HEK293 (cell line): ENCODE data around the gene NFIX.

Source experiments
- CTCF ChIA-PET: fragments of 350-600 bp; formaldehyde crosslinking; extraction: SDS; loops from one replicate; lab custom pipeline; 2021; ENCODE audit warnings: antibody characterized with exemption; lab: Yijun Ruan, JAX
- POLR2A ChIA-PET: fragments of 300-600 bp; formaldehyde crosslinking; extraction: SDS; loops from one replicate; lab custom pipeline; 2020; ENCODE audit warnings: antibody characterized with exemption, inconsistent platforms; lab: Yijun Ruan, JAX
- H3K27ac ChIP-seq: fragments of 200-500 bp; sonication (Bioruptor generic); 2 replicates; pipeline ENCODE4 v1.5.1; 2014; ENCODE audit warnings: low read depth, low read length, control low read depth, inconsistent platforms; ENCODE audit errors: extremely low read depth
- H3K36me3 ChIP-seq, 2 experiments: fragments of 200-500 bp in 1 of 2; sonication (Bioruptor generic) in 1 of 2; 1 replicate in 1 of 2; 2 replicates in 1 of 2; pipeline ENCODE4 v1.5.1; 2014 to 2017; ENCODE audit warnings: inconsistent platforms in 2 of 2, low read length in 2 of 2; ENCODE audit not compliant: control insufficient read depth in 2 of 2, insufficient read depth in 1 of 2
- H3K4me1 ChIP-seq: fragments of 200-500 bp; sonication (Bioruptor generic); 2 replicates; pipeline ENCODE4 v1.5.1; 2014; ENCODE audit warnings: mild to moderate bottlenecking, low read length, inconsistent platforms; ENCODE audit not compliant: control insufficient read depth, insufficient read depth
- H3K4me3 ChIP-seq: 2 replicates; pipeline ENCODE4 v1.5.1; 2011; ENCODE audit warnings: low read depth, mild to moderate bottlenecking, control low read depth, low read length, moderate library complexity
- H3K9me3 ChIP-seq: fragments of 200-500 bp; sonication (Bioruptor generic); 2 replicates; pipeline ENCODE4 v1.5.1; 2014; ENCODE audit warnings: low read depth, low read length, inconsistent platforms; ENCODE audit not compliant: control insufficient read depth, insufficient read depth
- KLF10 ChIP-seq: fragments of 450-650 bp; IDR thresholded peaks from 2 replicates; pipeline ENCODE4 v1.5.1; 2018; ENCODE audit warnings: missing biosample characterization, mild to moderate bottlenecking, missing genetic modification characterization
- OSR2 ChIP-seq: fragments of 450-650 bp; formaldehyde crosslinking; IDR thresholded peaks from 2 replicates; pipeline ENCODE4 v1.5.1; 2016; ENCODE audit warnings: missing biosample characterization, missing genetic modification characterization
- PRDM2 ChIP-seq: fragments of 450-650 bp; formaldehyde crosslinking; IDR thresholded peaks from 2 replicates; pipeline ENCODE4 v1.5.1; 2016; ENCODE audit warnings: missing biosample characterization, missing genetic modification characterization, borderline replicate concordance
- SP3 ChIP-seq: fragments of 450-650 bp; formaldehyde crosslinking; IDR thresholded peaks from 2 replicates; pipeline ENCODE4 v1.5.1; 2016; ENCODE audit warnings: missing biosample characterization, missing genetic modification characterization
- ZNF157 ChIP-seq: fragments of 450-650 bp; formaldehyde crosslinking; IDR thresholded peaks from 2 replicates; pipeline ENCODE4 v1.5.1; 2016; ENCODE audit warnings: missing biosample characterization, missing genetic modification characterization
- ZNF169 ChIP-seq: fragments of 450-650 bp; formaldehyde crosslinking; IDR thresholded peaks from 2 replicates; pipeline ENCODE4 v1.5.1; 2016; ENCODE audit warnings: missing biosample characterization, missing genetic modification characterization
- ZNF174 ChIP-seq: fragments of 450-650 bp; formaldehyde crosslinking; IDR thresholded peaks from 2 replicates; pipeline ENCODE4 v1.5.0; 2017; ENCODE audit warnings: missing biosample characterization, mild to moderate bottlenecking, missing genetic modification characterization
- ZNF248 ChIP-seq: fragments of 450-650 bp; formaldehyde crosslinking; IDR thresholded peaks from 2 replicates; pipeline ENCODE4 v1.5.1; 2017; ENCODE audit warnings: missing biosample characterization, missing genetic modification characterization
- ZNF292 ChIP-seq: fragments of 450-650 bp; formaldehyde crosslinking; IDR thresholded peaks from 2 replicates; pipeline ENCODE4 v1.5.1; 2016; ENCODE audit warnings: low read depth, missing biosample characterization, missing genetic modification characterization, borderline replicate concordance
- ZNF324 ChIP-seq: fragments of 450-650 bp; formaldehyde crosslinking; IDR thresholded peaks from 2 replicates; pipeline ENCODE4 v1.5.1; 2016; ENCODE audit warnings: missing biosample characterization, missing genetic modification characterization
- ZNF341 ChIP-seq: fragments of 450-650 bp; formaldehyde crosslinking; IDR thresholded peaks from 2 replicates; pipeline ENCODE4; 2016; ENCODE audit warnings: low read depth, missing biosample characterization, missing genetic modification characterization
- ZNF366 ChIP-seq: fragments of 450-650 bp; formaldehyde crosslinking; conservative IDR thresholded peaks from 2 replicates; pipeline ENCODE4 v1.5.1; 2016; ENCODE audit warnings: missing biosample characterization, missing genetic modification characterization
- ZNF416 ChIP-seq: fragments of 450-650 bp; formaldehyde crosslinking; IDR thresholded peaks from 2 replicates; pipeline ENCODE4 v1.5.1; 2016; ENCODE audit warnings: missing biosample characterization, missing genetic modification characterization
- ZNF629 ChIP-seq: fragments of 450-650 bp; formaldehyde crosslinking; IDR thresholded peaks from 2 replicates; pipeline ENCODE4 v1.5.1; 2017; ENCODE audit warnings: missing biosample characterization, missing genetic modification characterization
- ZNF654 ChIP-seq: fragments of 450-650 bp; formaldehyde crosslinking; IDR thresholded peaks from 2 replicates; pipeline ENCODE4 v1.5.1; 2016; ENCODE audit warnings: low read depth, missing biosample characterization, missing genetic modification characterization
- ZNF664 ChIP-seq: fragments of 450-650 bp; formaldehyde crosslinking; IDR thresholded peaks from 2 replicates; pipeline ENCODE4 v1.5.1; 2016; ENCODE audit warnings: missing biosample characterization, missing genetic modification characterization
- ZSCAN16 ChIP-seq: fragments of 450-650 bp; formaldehyde crosslinking; IDR thresholded peaks from 2 replicates; pipeline ENCODE4 v1.5.1; 2016; ENCODE audit warnings: missing biosample characterization, missing genetic modification characterization
- TF ChIP-seq, protein P1 (sequence below): fragments of 450-650 bp; formaldehyde crosslinking; IDR thresholded peaks from 2 replicates; pipeline ENCODE4 v1.5.1; 2016; ENCODE audit warnings: missing biosample characterization, missing genetic modification characterization
- TF ChIP-seq, protein P2 (sequence below): fragments of 450-650 bp; IDR thresholded peaks from 2 replicates; pipeline ENCODE4 v1.5.1; 2018; ENCODE audit warnings: missing biosample characterization, missing genetic modification characterization
- TF ChIP-seq, protein P3 (sequence below): fragments of 450-650 bp; formaldehyde crosslinking; IDR thresholded peaks from 2 replicates; pipeline ENCODE4 v1.5.0; 2017; ENCODE audit warnings: missing biosample characterization, missing genetic modification characterization, borderline replicate concordance

The NFIX gene

GRCh38 chr19:13064092-13064489 lies 68.8 kb downstream of the NFIX start:
- Histone ChIP-seq H3K9me3 (no peaks in the 10 kb centered on the region), H3K4me3 (no peak overlapping the region), H3K4me1 (peaks cover 10% of the 10 kb centered on the region; the same call in 1 of the 2 replicates), H3K27ac (no peak overlapping the region), H3K36me3 (no peaks in the 10 kb centered on the region)
- TF ChIP-seq ZNF174 (tag by site-specific recombination): no peak
- no peak for TF ChIP-seq PRDM2 (tag by site-specific recombination)
- TF ChIP-seq ZNF157 (tag by site-specific recombination): no peak
- TF ChIP-seq, protein P1, sequence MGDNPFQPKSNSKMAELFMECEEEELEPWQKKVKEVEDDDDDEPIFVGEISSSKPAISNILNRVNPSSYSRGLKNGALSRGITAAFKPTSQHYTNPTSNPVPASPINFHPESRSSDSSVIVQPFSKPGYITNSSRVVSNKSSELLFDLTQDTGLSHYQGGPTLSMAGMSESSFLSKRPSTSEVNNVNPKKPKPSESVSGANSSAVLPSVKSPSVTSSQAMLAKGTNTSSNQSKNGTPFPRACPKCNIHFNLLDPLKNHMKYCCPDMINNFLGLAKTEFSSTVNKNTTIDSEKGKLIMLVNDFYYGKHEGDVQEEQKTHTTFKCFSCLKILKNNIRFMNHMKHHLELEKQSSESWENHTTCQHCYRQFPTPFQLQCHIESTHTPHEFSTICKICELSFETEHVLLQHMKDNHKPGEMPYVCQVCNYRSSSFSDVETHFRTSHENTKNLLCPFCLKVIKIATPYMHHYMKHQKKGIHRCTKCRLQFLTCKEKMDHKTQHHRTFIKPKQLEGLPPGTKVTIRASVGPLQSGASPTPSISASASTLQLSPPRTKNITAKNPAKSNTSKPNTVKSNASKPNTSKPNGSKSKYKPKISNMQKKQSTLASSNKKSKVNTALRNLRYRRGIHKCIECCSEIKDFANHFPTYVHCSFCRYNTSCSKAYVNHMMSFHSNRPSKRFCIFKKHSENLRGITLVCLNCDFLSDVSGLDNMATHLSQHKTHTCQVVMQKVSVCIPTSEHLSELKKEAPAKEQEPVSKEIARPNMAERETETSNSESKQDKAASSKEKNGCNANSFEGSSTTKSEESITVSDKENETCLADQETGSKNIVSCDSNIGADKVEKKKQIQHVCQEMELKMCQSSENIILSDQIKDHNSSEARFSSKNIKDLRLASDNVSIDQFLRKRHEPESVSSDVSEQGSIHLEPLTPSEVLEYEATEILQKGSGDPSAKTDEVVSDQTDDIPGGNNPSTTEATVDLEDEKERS (tag by site-specific recombination): no peak
- no peak for TF ChIP-seq ZNF169 (tag by site-specific recombination)
- no peak for TF ChIP-seq OSR2 (tag by site-specific recombination)
- no peak for TF ChIP-seq ZNF416 (tag by site-specific recombination)
- no peak for TF ChIP-seq ZNF366 (tag by site-specific recombination)
- TF ChIP-seq ZNF629 (tag by site-specific recombination): no peak
- TF ChIP-seq ZNF324 (tag by site-specific recombination): no peak
- TF ChIP-seq KLF10: no peak
- TF ChIP-seq ZNF292 (tag by site-specific recombination): no peak
- TF ChIP-seq ZNF664 (tag by site-specific recombination): no peak
- TF ChIP-seq, protein P2, sequence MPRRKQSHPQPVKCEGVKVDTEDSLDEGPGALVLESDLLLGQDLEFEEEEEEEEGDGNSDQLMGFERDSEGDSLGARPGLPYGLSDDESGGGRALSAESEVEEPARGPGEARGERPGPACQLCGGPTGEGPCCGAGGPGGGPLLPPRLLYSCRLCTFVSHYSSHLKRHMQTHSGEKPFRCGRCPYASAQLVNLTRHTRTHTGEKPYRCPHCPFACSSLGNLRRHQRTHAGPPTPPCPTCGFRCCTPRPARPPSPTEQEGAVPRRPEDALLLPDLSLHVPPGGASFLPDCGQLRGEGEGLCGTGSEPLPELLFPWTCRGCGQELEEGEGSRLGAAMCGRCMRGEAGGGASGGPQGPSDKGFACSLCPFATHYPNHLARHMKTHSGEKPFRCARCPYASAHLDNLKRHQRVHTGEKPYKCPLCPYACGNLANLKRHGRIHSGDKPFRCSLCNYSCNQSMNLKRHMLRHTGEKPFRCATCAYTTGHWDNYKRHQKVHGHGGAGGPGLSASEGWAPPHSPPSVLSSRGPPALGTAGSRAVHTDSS (tag by site-specific recombination): no peak
- TF ChIP-seq, protein P3, sequence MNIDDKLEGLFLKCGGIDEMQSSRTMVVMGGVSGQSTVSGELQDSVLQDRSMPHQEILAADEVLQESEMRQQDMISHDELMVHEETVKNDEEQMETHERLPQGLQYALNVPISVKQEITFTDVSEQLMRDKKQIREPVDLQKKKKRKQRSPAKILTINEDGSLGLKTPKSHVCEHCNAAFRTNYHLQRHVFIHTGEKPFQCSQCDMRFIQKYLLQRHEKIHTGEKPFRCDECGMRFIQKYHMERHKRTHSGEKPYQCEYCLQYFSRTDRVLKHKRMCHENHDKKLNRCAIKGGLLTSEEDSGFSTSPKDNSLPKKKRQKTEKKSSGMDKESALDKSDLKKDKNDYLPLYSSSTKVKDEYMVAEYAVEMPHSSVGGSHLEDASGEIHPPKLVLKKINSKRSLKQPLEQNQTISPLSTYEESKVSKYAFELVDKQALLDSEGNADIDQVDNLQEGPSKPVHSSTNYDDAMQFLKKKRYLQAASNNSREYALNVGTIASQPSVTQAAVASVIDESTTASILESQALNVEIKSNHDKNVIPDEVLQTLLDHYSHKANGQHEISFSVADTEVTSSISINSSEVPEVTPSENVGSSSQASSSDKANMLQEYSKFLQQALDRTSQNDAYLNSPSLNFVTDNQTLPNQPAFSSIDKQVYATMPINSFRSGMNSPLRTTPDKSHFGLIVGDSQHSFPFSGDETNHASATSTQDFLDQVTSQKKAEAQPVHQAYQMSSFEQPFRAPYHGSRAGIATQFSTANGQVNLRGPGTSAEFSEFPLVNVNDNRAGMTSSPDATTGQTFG (tag by site-specific recombination): no peak
- no peak for TF ChIP-seq ZNF341 (tag by site-specific recombination)
- no peak for TF ChIP-seq ZSCAN16 (tag by site-specific recombination)
- no peak for TF ChIP-seq SP3
- TF ChIP-seq ZNF654 (tag by site-specific recombination): no peak
- TF ChIP-seq ZNF248 (tag by site-specific recombination): no peak
- CTCF ChIA-PET: interaction anchor here (1.2 to 15.8 kb wide), 6 partner anchors 9 to 99 kb away, joined by 3 to 247 read pairs (median 33); no protein-coding TSS in a partner anchor
- POLR2A ChIA-PET: no interaction called here
